GM21723 (cell line): ENCODE measurements around the gene CFL2.

ENCODE experiments used
- ATAC-seq: cut with Tn5 transposase; IDR thresholded peaks from one replicate; pipeline ENCODE4 v1.9.1; 2021; ENCODE audit warnings: mild to moderate bottlenecking, moderate library complexity; ENCODE audit not compliant: unreplicated experiment

CFL2 gene

GRCh38 chr14:34678306-34678705, 36.1 kb downstream of the CFL2 start:
- no peak for ATAC-seq

GRCh38 chr14:34676516-34677211, 37.7 kb downstream of the CFL2 start:
- ATAC-seq, result no peak

- no peak for ATAC-seq
Measured at GRCh38 chr14:34673702-34674101, 40.7 kb downstream of the CFL2 start.

- no peak for ATAC-seq
Measured at GRCh38 chr14:34671716-34672115, 42.7 kb downstream of the CFL2 start.

- ATAC-seq, result no peak
Measured at GRCh38 chr14:34668111-34668510, 46.3 kb downstream of the CFL2 start.

GRCh38 chr14:34667007-34667406, 47.4 kb downstream of the CFL2 start:
- ATAC-seq, result no peak

- no peak for ATAC-seq
Measured at GRCh38 chr14:34665785-34666435, 48.5 kb downstream of the CFL2 start.

- ATAC-seq, result no peak
Measured at GRCh38 chr14:34662561-34663088, 51.8 kb downstream of the CFL2 start.

GRCh38 chr14:34660796-34661195, 53.6 kb downstream of the CFL2 start:
- no peak for ATAC-seq
